Neuronal stem cell (in vitro differentiated cells): ENCODE data around the gene FAM174B.

Experiments used
- DNase-seq: peaks from one replicate; pipeline ENCODE4 v3.0.0-alpha.2; 2013; ENCODE audit warnings: low spot score
- H2AFZ ChIP-seq: one replicate; pipeline ENCODE4 v1.6.1; 2013; ENCODE audit warnings: mild to moderate bottlenecking, low read length, inconsistent platforms
- H2AK5ac ChIP-seq: 2 replicates; pipeline ENCODE4 v1.6.1; 2013; ENCODE audit warnings: low read depth, mild to moderate bottlenecking, inconsistent platforms, low read length, moderate library complexity, mixed read lengths
- H2BK120ac ChIP-seq: 2 replicates; pipeline ENCODE4 v1.6.1; 2013; ENCODE audit warnings: low read depth, mild to moderate bottlenecking, inconsistent platforms, low read length, moderate library complexity, mixed read lengths
- H2BK12ac ChIP-seq: one replicate; pipeline ENCODE4 v1.6.1; 2013; ENCODE audit warnings: low read length, inconsistent platforms
- H2BK15ac ChIP-seq: 2 replicates; pipeline ENCODE4 v1.6.1; 2013; ENCODE audit warnings: mild to moderate bottlenecking, low read length, inconsistent platforms, mixed read lengths
- H2BK5ac ChIP-seq: one replicate; pipeline ENCODE4 v1.6.1; 2013; ENCODE audit warnings: inconsistent platforms, mild to moderate bottlenecking, low read length, moderate library complexity
- H3K14ac ChIP-seq: one replicate; pipeline ENCODE4 v1.6.1; 2013; ENCODE audit warnings: low read length, inconsistent platforms
- H3K18ac ChIP-seq: 2 replicates; pipeline ENCODE4 v1.6.1; 2013; ENCODE audit warnings: low read length, inconsistent platforms
- H3K23ac ChIP-seq: 2 replicates; pipeline ENCODE4 v1.6.1; 2013; ENCODE audit warnings: low read depth, mild to moderate bottlenecking, mixed read lengths, low read length, inconsistent platforms; ENCODE audit not compliant: poor library complexity
- H3K27ac ChIP-seq: replicated peaks from 3 replicates; pipeline ENCODE4 v1.5.1; 2013; ENCODE audit warnings: low read length, inconsistent platforms
- H3K27me3 ChIP-seq, 3 experiments: 2 replicates each; pipeline ENCODE4 v1.6.1; 2013; ENCODE audit warnings: low read length in 3 of 3, mild to moderate bottlenecking in 2 of 3, inconsistent platforms in 1 of 3, low read depth in 1 of 3, mixed read lengths in 1 of 3, moderate library complexity in 1 of 3; ENCODE audit not compliant: control insufficient read depth in 3 of 3, insufficient read depth in 3 of 3
- H3K36me3 ChIP-seq, 2 donors: replicated peaks in 1 of 2; 2 replicates each; pipeline ENCODE4 v1.6.1; 2013; ENCODE audit warnings: low read length in 2 of 2; ENCODE audit not compliant: control insufficient read depth in 2 of 2, insufficient read depth in 2 of 2
- H3K4ac ChIP-seq: 2 replicates; pipeline ENCODE4 v1.6.1; 2013; ENCODE audit warnings: inconsistent platforms, mild to moderate bottlenecking, low read length, moderate library complexity
- H3K4me1 ChIP-seq, 2 donors: 1 replicate in 1 of 2; 2 replicates in 1 of 2; pipeline ENCODE4 v1.6.1; 2013; ENCODE audit warnings: low read length in 2 of 2, low read depth in 1 of 2; ENCODE audit not compliant: control insufficient read depth in 2 of 2, insufficient read depth in 1 of 2
- H3K4me2 ChIP-seq: one replicate; pipeline ENCODE4 v1.6.1; 2013; ENCODE audit warnings: mild to moderate bottlenecking, low read length, inconsistent platforms; ENCODE audit not compliant: insufficient read depth, poor library complexity, severe bottlenecking
- H3K4me3 ChIP-seq, 2 donors: 2 replicates each; pipeline ENCODE4 v1.5.1; 2013; ENCODE audit warnings: low read length in 2 of 2, mild to moderate bottlenecking in 2 of 2, inconsistent platforms in 1 of 2, moderate library complexity in 1 of 2
- H3K79me1 ChIP-seq: one replicate; pipeline ENCODE4 v1.6.1; 2013; ENCODE audit warnings: low read depth, mild to moderate bottlenecking, inconsistent platforms, low read length, moderate library complexity
- H3K9ac ChIP-seq: one replicate; pipeline ENCODE4 v1.6.1; 2013; ENCODE audit warnings: mild to moderate bottlenecking, low read depth, low read length, inconsistent platforms; ENCODE audit not compliant: poor library complexity
- H3K9me3 ChIP-seq, 2 donors: replicated peaks in 1 of 2; 2 replicates each; pipeline versions ENCODE3 to v1.6.1; 2013; ENCODE audit warnings: low read length in 2 of 2, mild to moderate bottlenecking in 2 of 2, inconsistent platforms in 1 of 2, low read depth in 1 of 2, mixed read lengths in 1 of 2, moderate library complexity in 1 of 2; ENCODE audit not compliant: control insufficient read depth in 2 of 2, insufficient read depth in 1 of 2
- H4K8ac ChIP-seq: one replicate; pipeline ENCODE4 v1.6.1; 2013; ENCODE audit warnings: low read depth, mild to moderate bottlenecking, inconsistent platforms, low read length, moderate library complexity
- H4K91ac ChIP-seq: one replicate; pipeline ENCODE4 v1.6.1; 2013; ENCODE audit warnings: low read length, low read depth, mild to moderate bottlenecking, inconsistent platforms; ENCODE audit not compliant: poor library complexity
- WGBS, 2 donors: extraction: QIAGEN DNeasy Blood & Tissue Kit; methylation state at CpG; one replicate each; pipeline ENCODE4 v1.1.7; 2013; ENCODE audit warnings: missing lambda C conversion rate in 2 of 2, mixed read lengths in 1 of 2; ENCODE audit not compliant: insufficient read length in 2 of 2, insufficient replicate concordance in 1 of 2; ENCODE audit errors: extremely low coverage in 2 of 2; 5-methylcytosine and 5-hydroxymethylcytosine counted together

The FAM174B gene

GRCh38 chr15:92624401-92624991, 31.1 kb downstream of the FAM174B start:
- WGBS, 2 donors: no CpG with 5 or more reads among the region's 15 CpGs
- no peak overlapping the region for H3K4ac ChIP-seq
- H2BK12ac ChIP-seq: no peak overlapping the region
- DNase-seq: no peak
- no peak overlapping the region for H4K8ac ChIP-seq
- H3K9ac ChIP-seq: no peak overlapping the region
- H3K27me3 ChIP-seq: no peaks in the 10 kb centered on the region
- H3K79me1 ChIP-seq: no peaks in the 10 kb centered on the region
- no peak overlapping the region for H3K4me2 ChIP-seq
- no peaks in the 10 kb centered on the region for H3K36me3 ChIP-seq
- H2AFZ ChIP-seq: peak overlapping the region; percentile 88
- peaks cover 12 to 14% of the 10 kb centered on the region in 2 donors for H3K4me1 ChIP-seq
- peak overlapping the region; percentile 44 for H3K14ac ChIP-seq
- H2AK5ac ChIP-seq: peak overlapping the region; percentile 71
- peak overlapping the region; percentile 54 for H2BK15ac ChIP-seq
- no peak overlapping the region for H3K4me3 ChIP-seq
- H2BK5ac ChIP-seq: no peak overlapping the region
- no peak overlapping the region for H3K27ac ChIP-seq
- H4K91ac ChIP-seq: no peak overlapping the region
- peak overlapping the region; percentile 85 for H3K18ac ChIP-seq
- H3K9me3 ChIP-seq: no peaks in the 10 kb centered on the region
- H3K23ac ChIP-seq: no peak overlapping the region
- no peak overlapping the region for H2BK120ac ChIP-seq

GRCh38 chr15:92623435-92623834, 32.1 kb downstream of the FAM174B start:
- Histone ChIP-seq H4K91ac (no peak overlapping the region), H3K14ac (peak overlapping the region; percentile 77), H2BK120ac (no peak overlapping the region), H2BK12ac (no peak overlapping the region), H2AFZ (peak overlapping the region; percentile 26), H4K8ac (no peak overlapping the region), H3K27me3 (no peaks in the 10 kb centered on the region), H3K4me3 (no peak overlapping the region), H3K27ac (no peak overlapping the region), H3K4me1 (peaks cover 12 to 14% of the 10 kb centered on the region in 2 donors), H3K9ac (no peak overlapping the region), H3K23ac (no peak overlapping the region), H3K18ac (peak overlapping the region; percentile 69), H2BK5ac (no peak overlapping the region), H3K79me1 (no peaks in the 10 kb centered on the region), H3K4me2 (no peak overlapping the region), H2BK15ac (peak overlapping the region; percentile 74), H3K36me3 (no peaks in the 10 kb centered on the region), H2AK5ac (peak overlapping the region; percentile 30), H3K4ac (no peak overlapping the region), H3K9me3 (no peaks in the 10 kb centered on the region)
- DNase-seq: no peak
- no CpG with 5 or more reads among the region's 14 CpGs for WGBS, 2 donors

- Histone ChIP-seq H2AFZ (no peak overlapping the region), H3K9ac (no peak overlapping the region), H3K14ac (no peak overlapping the region), H2BK15ac (peak overlapping the region; percentile 25), H3K27ac (no peak overlapping the region), H2BK12ac (no peak overlapping the region), H3K4me2 (no peak overlapping the region), H3K4ac (no peak overlapping the region), H4K91ac (no peak overlapping the region), H4K8ac (no peak overlapping the region), H2AK5ac (peak overlapping the region; percentile 53), H3K79me1 (no peaks in the 10 kb centered on the region), H3K4me1 (peaks cover 17 to 21% of the 10 kb centered on the region in 2 donors), H3K18ac (peak overlapping the region; percentile 7), H2BK5ac (peak overlapping the region; percentile 77), H3K23ac (no peak overlapping the region), H3K27me3 (no peaks in the 10 kb centered on the region), H3K4me3 (no peak overlapping the region), H2BK120ac (peak overlapping the region; percentile 33), H3K36me3 (no peaks in the 10 kb centered on the region), H3K9me3 (no peaks in the 10 kb centered on the region)
- no peak for DNase-seq
- no CpG with 5 or more reads among the region's 19 CpGs for WGBS, 2 donors
Measured at GRCh38 chr15:92621972-92622533, 33.5 kb downstream of the FAM174B start.

GRCh38 chr15:92620991-92621390, 34.6 kb downstream of the FAM174B start:
- H2BK5ac ChIP-seq: no peak overlapping the region
- H3K4ac ChIP-seq: no peak overlapping the region
- H4K8ac ChIP-seq: no peak overlapping the region
- no peak overlapping the region for H3K23ac ChIP-seq
- H3K27me3 ChIP-seq: no peaks in the 10 kb centered on the region
- H3K4me1 ChIP-seq: peaks cover 17 to 24% of the 10 kb centered on the region in 2 donors
- H3K9me3 ChIP-seq: no peaks in the 10 kb centered on the region
- no peak overlapping the region for H3K27ac ChIP-seq
- no peak overlapping the region for H3K4me2 ChIP-seq
- H2BK120ac ChIP-seq: no peak overlapping the region
- H4K91ac ChIP-seq: no peak overlapping the region
- no peak overlapping the region for H2AFZ ChIP-seq
- DNase-seq: no peak
- H3K4me3 ChIP-seq: no peak overlapping the region
- no peak overlapping the region for H2BK12ac ChIP-seq
- H3K36me3 ChIP-seq: no peaks in the 10 kb centered on the region
- no peak overlapping the region for H2BK15ac ChIP-seq
- H3K14ac ChIP-seq: no peak overlapping the region
- H3K18ac ChIP-seq: no peak overlapping the region
- WGBS, 2 donors: no CpG with 5 or more reads among the region's 5 CpGs
- no peaks in the 10 kb centered on the region for H3K79me1 ChIP-seq
- H3K9ac ChIP-seq: no peak overlapping the region
- no peak overlapping the region for H2AK5ac ChIP-seq
